B cell (primary cell): ENCODE results near the gene MGMT. TPM values are rescaled to one million over a fixed set of nuclear protein-coding genes. Genes with fewer than 3 reads are reported as not detected.

Experiments used
- ATAC-seq: fragments of 200-7000 bp; cut with Tn5 transposase; one replicate; pipeline ENCODE4 v1.10.0; 2021; ENCODE audit warnings: low read depth, mild to moderate bottlenecking, moderate number of reproducible peaks, moderate library complexity
- CTCF ChIA-PET: fragments of 350-600 bp; sonication (Branson Sonifier 250); formaldehyde crosslinking; loops from one replicate; lab custom pipeline; 2021; ENCODE audit warnings: antibody characterized with exemption, inconsistent platforms; lab: Charles Lee
- POLR2A ChIA-PET: fragments of 350-600 bp; sonication (Branson Sonifier 250); formaldehyde crosslinking; loops from one replicate; lab custom pipeline; 2021; ENCODE audit warnings: antibody characterized with exemption; lab: Charles Lee
- DNase-seq: peaks from one replicate; pipeline ENCODE4 v3.0.0; 2013
- H2AFZ ChIP-seq: 2 replicates; pipeline ENCODE4 v1.6.1; 2012; ENCODE audit warnings: mild to moderate bottlenecking, low read depth, low read length; ENCODE audit not compliant: insufficient read depth, poor library complexity, severe bottlenecking
- H3K27ac ChIP-seq, 2 donors: 1 replicate in 1 of 2; 2 replicates in 1 of 2; pipeline ENCODE4 v1.5.1; 2012 to 2013; ENCODE audit warnings: low read length in 2 of 2, mild to moderate bottlenecking in 2 of 2, moderate library complexity in 1 of 2
- H3K27me3 ChIP-seq, 4 experiments: fragments of 200-600 bp in 1 of 4; sonication (generic) in 1 of 4; replicated peaks in 1 of 4; 1 replicate in 2 of 4; 2 replicates in 2 of 4; pipeline versions ENCODE4 v1.6.1 to v1.7.0; 2013 to 2016; ENCODE audit warnings: low read length in 3 of 4, mild to moderate bottlenecking in 2 of 4, mixed read lengths in 1 of 4, moderate library complexity in 1 of 4; ENCODE audit not compliant: insufficient read depth in 4 of 4, control insufficient read depth in 3 of 4; ENCODE audit errors: control extremely low read depth in 1 of 4
- H3K36me3 ChIP-seq, 2 experiments: replicated peaks in 1 of 2; 1 replicate in 1 of 2; 2 replicates in 1 of 2; pipeline versions ENCODE4 v1.6.1 to v1.7.1; 2013; ENCODE audit warnings: low read length in 1 of 2; ENCODE audit not compliant: insufficient read depth in 2 of 2, control insufficient read depth in 1 of 2; ENCODE audit errors: control extremely low read depth in 1 of 2, extremely low read depth in 1 of 2
- H3K4me1 ChIP-seq, 2 donors: fragments of 200-600 bp in 1 of 2; sonication (generic) in 1 of 2; 1 replicate in 1 of 2; 2 replicates in 1 of 2; pipeline versions ENCODE4 v1.5.1 to v1.6.1; 2013 to 2017; ENCODE audit warnings: low read length in 2 of 2; ENCODE audit not compliant: control insufficient read depth in 2 of 2, insufficient read depth in 2 of 2
- H3K4me2 ChIP-seq: replicated peaks from 2 replicates; pipeline ENCODE3; 2012; ENCODE audit warnings: mild to moderate bottlenecking, low read depth, low read length; ENCODE audit not compliant: poor library complexity, severe bottlenecking
- H3K4me3 ChIP-seq, 5 experiments: fragments of 200-600 bp in 1 of 5; sonication (generic) in 1 of 5; 1 replicate in 3 of 5; 2 replicates in 2 of 5; pipeline versions ENCODE4 v1.5.1 to v1.7.0; 2011 to 2016; ENCODE audit warnings: low read length in 4 of 5, mild to moderate bottlenecking in 4 of 5, low read depth in 2 of 5, control low read depth in 1 of 5, moderate library complexity in 1 of 5; ENCODE audit not compliant: insufficient read depth in 1 of 5; ENCODE audit errors: control extremely low read depth in 1 of 5, extremely low read depth in 1 of 5
- H3K79me2 ChIP-seq: fragments of 200-600 bp; sonication (generic); one replicate; pipeline ENCODE4 v1.6.0; 2016; ENCODE audit warnings: low read length; ENCODE audit not compliant: control insufficient read depth, insufficient read depth
- H3K9ac ChIP-seq: fragments of 200-600 bp; sonication (generic); 2 replicates; pipeline ENCODE4 v1.6.1; 2017; ENCODE audit warnings: mild to moderate bottlenecking, low read length, moderate library complexity
- H3K9me3 ChIP-seq, 3 donors: one replicate each; pipeline versions ENCODE4 v1.6.1 to v1.7.1; 2013; ENCODE audit warnings: low read length in 2 of 3; ENCODE audit not compliant: control insufficient read depth in 2 of 3, insufficient read depth in 1 of 3; ENCODE audit errors: control extremely low read depth in 1 of 3
- H4K20me1 ChIP-seq: 2 replicates; pipeline ENCODE4 v1.6.0; 2012; ENCODE audit warnings: mild to moderate bottlenecking, low read length; ENCODE audit not compliant: insufficient read depth, control insufficient read depth, poor library complexity, severe bottlenecking
- H3K27ac Mint-ChIP-seq: one replicate; pipeline ENCODE4 v1.8.0; 2021; ENCODE audit warnings: mixed read lengths
- H3K27me3 Mint-ChIP-seq: one replicate; pipeline ENCODE4 v1.8.0; 2021; ENCODE audit warnings: mixed read lengths
- H3K4me1 Mint-ChIP-seq: one replicate; pipeline ENCODE4 v1.8.0; 2021; ENCODE audit warnings: mixed read lengths
- H3K4me3 Mint-ChIP-seq: one replicate; pipeline ENCODE4 v1.8.0; 2021; ENCODE audit warnings: mixed read lengths
- H3K9me3 Mint-ChIP-seq: one replicate; pipeline ENCODE4 v1.8.0; 2022; ENCODE audit warnings: mixed read lengths; ENCODE audit not compliant: insufficient read depth
- CTCF ChIP-seq: fragments of 200-600 bp; IDR thresholded peaks from one replicate; pipeline ENCODE4 v1.8.0; 2022; ENCODE audit warnings: antibody characterized with exemption, mild to moderate bottlenecking
- EZH2 ChIP-seq: IDR thresholded peaks from 2 replicates; pipeline ENCODE4 v1.6.1; 2012; ENCODE audit warnings: borderline replicate concordance, low read depth, mild to moderate bottlenecking, moderate library complexity, low read length; ENCODE audit not compliant: insufficient read depth, poor library complexity, severe bottlenecking
- WGBS: methylation state at CpG from one replicate; pipeline ENCODE4 v1.1.5; 2013; ENCODE audit warnings: missing lambda C conversion rate; ENCODE audit not compliant: insufficient coverage; 5-methylcytosine and 5-hydroxymethylcytosine counted together
- intact Hi-C: fragments of 100-400 bp; cut with micrococcal nuclease; formaldehyde crosslinking; loops from one replicate; pipeline ENCODE4 v1.10.0; 2022
- polyA plus RNA-seq: library from polyadenylated mRNA; depleted of rRNA; stranded (reverse); fragments of >200 nt; gene quantifications from 2 replicates; pipeline ENCODE4 v1.2.3, GENCODE V29; 2012
- total RNA-seq, 2 donors: library from RNA; stranded (reverse); fragments of 120-200 nt in 1 of 2; gene quantifications; 1 replicate in 1 of 2; 2 replicates in 1 of 2; pipeline versions ENCODE4 v1.2.3 to v1.2.4, GENCODE V29; 2013 to 2022

MGMT gene
- total and polyA plus RNA-seq, 2 donors (not counting 1 experiment from before 2014, with no cell fraction given) = 16.6 to 87.7 TPM

- Mint-ChIP-seq H3K9me3 (no peaks in the 10 kb centered on the region), H3K27me3 (peaks cover 4% of the 10 kb centered on the region), H3K4me1 (peaks cover 8% of the 10 kb centered on the region), H3K4me3 (no peak overlapping the region), H3K27ac (no peak overlapping the region)
- Histone ChIP-seq H3K79me2 (peaks cover 15% of the 10 kb centered on the region), H3K4me1 (peaks cover 13 to 18% of the 10 kb centered on the region in 2 donors), H3K36me3 (no peaks in the 10 kb centered on the region), H3K27ac (no peak overlapping the region), H3K9me3 (peaks cover 0 to 4% (median 0%) of the 10 kb centered on the region in 3 donors), H3K4me3 (no peak overlapping the region), H2AFZ (no peak overlapping the region), H3K27me3 (peaks cover 0 to 3% (median 1%) of the 10 kb centered on the region in 4 experiments), H4K20me1 (no peaks in the 10 kb centered on the region), H3K9ac (no peak overlapping the region), H3K4me2 (no peak overlapping the region)
- intact Hi-C loops = no loop called here
- TF ChIP-seq EZH2 = no peak
- no peak for TF ChIP-seq CTCF
- ChIA-PET POLR2A (no interaction called here), CTCF (no interaction called here)
- ATAC-seq (no peak), DNase-seq (no peak)
- 97% methylated on average over 7 of the region's 8 CpGs for WGBS
Measured at GRCh38 chr10:129464251-129464650, 2.8 kb upstream of the MGMT start.

GRCh38 chr10:129465796-129466702, 992 bp upstream of the MGMT start:
- DNase-seq (peak; percentile 24), ATAC-seq (no peak)
- H4K20me1 ChIP-seq = no peaks in the 10 kb centered on the region
- H3K4me3 ChIP-seq = peak overlapping the region in 4 of 5 experiments; percentile 69 to 83 (median 80)
- no peaks in the 10 kb centered on the region for H3K27me3 ChIP-seq
- Mint-ChIP-seq H3K27me3 (no peaks in the 10 kb centered on the region), H3K4me3 (peak overlapping the region; percentile 89), H3K4me1 (peaks cover 18% of the 10 kb centered on the region), H3K27ac (peak overlapping the region; percentile 77), H3K9me3 (no peaks in the 10 kb centered on the region)
- WGBS = 87% methylated on average over 18 of the region's 21 CpGs
- peaks cover 0 to 4% (median 0%) of the 10 kb centered on the region in 3 donors for H3K9me3 ChIP-seq
- H3K9ac ChIP-seq = peak overlapping the region; percentile 83
- peaks cover 13 to 18% of the 10 kb centered on the region in 2 donors for H3K4me1 ChIP-seq
- peaks cover 1 to 3% of the 10 kb centered on the region in 2 experiments for H3K36me3 ChIP-seq
- ChIA-PET CTCF (no interaction called here), POLR2A (interaction anchor here (0.6 to 1.5 kb wide), 3 partner anchors 11 to 644 kb away, joined by 3 to 5 read pairs (median 3); partner anchors contain the start of gene C10orf143)
- peaks cover 15% of the 10 kb centered on the region for H3K79me2 ChIP-seq
- peak overlapping the region; percentile 97 for H3K4me2 ChIP-seq
- intact Hi-C loops = loop anchor here (5.0 kb wide), 2 partner anchors 1339 to 1419 kb away; partner anchors contain the start of gene MKI67
- peak overlapping the region; percentile 100 for H2AFZ ChIP-seq
- peak overlapping the region; percentile 69 to 81 for H3K27ac ChIP-seq
- TF ChIP-seq CTCF (no peak), EZH2 (no peak)
